CD4-positive, alpha-beta T cell treated with Interleukin-10 for 1 hour (primary cell): Measurements from ENCODE around the gene ZDHHC18.
"Not testable (repeated sequence)": the region's sequence is repeated elsewhere in the genome, so short reads cannot be mapped to it uniquely, and the experiment has no call there.

Source experiments
- DNase-seq: peaks from one replicate; pipeline ENCODE4 v3.0.0-alpha.2; 2020

ZDHHC18 gene

GRCh38 chr1:26837665-26838064, 11.2 kb downstream of the ZDHHC18 start:
- not testable (repeated sequence) for DNase-seq

- peak; percentile 82 for DNase-seq
Observed at GRCh38 chr1:26838474-26839338, 12.2 kb downstream of the ZDHHC18 start.

GRCh38 chr1:26839339-26839722, 12.8 kb downstream of the ZDHHC18 start:
- no peak for DNase-seq

GRCh38 chr1:26839779-26840178, 13.3 kb downstream of the ZDHHC18 start:
- DNase-seq: no peak

GRCh38 chr1:26844424-26845196, 18.1 kb downstream of the ZDHHC18 start:
- no peak for DNase-seq

GRCh38 chr1:26847826-26848225, 21.3 kb downstream of the ZDHHC18 start:
- DNase-seq: not testable (repeated sequence)

GRCh38 chr1:26848499-26848898, 22.0 kb downstream of the ZDHHC18 start:
- no peak for DNase-seq

- DNase-seq: no peak
Observed at GRCh38 chr1:26848941-26849774, 22.7 kb downstream of the ZDHHC18 start.

- DNase-seq: no peak
Observed at GRCh38 chr1:26851106-26851684, 24.7 kb downstream of the ZDHHC18 start.

GRCh38 chr1:26852701-26853100, 26.2 kb downstream of the ZDHHC18 start:
- DNase-seq: no peak

- DNase-seq: peak; percentile 83
Observed at GRCh38 chr1:26853156-26853555, 26.7 kb downstream of the ZDHHC18 start.

GRCh38 chr1:26853600-26853999, 27.1 kb downstream of the ZDHHC18 start:
- no peak for DNase-seq

- no peak for DNase-seq
Observed at GRCh38 chr1:26854906-26855305, 28.4 kb downstream of the ZDHHC18 start.

GRCh38 chr1:26855636-26856035, 29.1 kb downstream of the ZDHHC18 start:
- DNase-seq: no peak

- no peak for DNase-seq
Observed at GRCh38 chr1:26856181-26856580, 29.7 kb downstream of the ZDHHC18 start.

GRCh38 chr1:26856604-26857469, 30.3 kb downstream of the ZDHHC18 start:
- no peak for DNase-seq

GRCh38 chr1:26857473-26858060, 31.1 kb downstream of the ZDHHC18 start:
- DNase-seq: no peak

GRCh38 chr1:26858160-26858559, 31.7 kb downstream of the ZDHHC18 start:
- DNase-seq: no peak

- DNase-seq: no peak
Observed at GRCh38 chr1:26858891-26859640, 32.6 kb downstream of the ZDHHC18 start.

- no peak for DNase-seq
Observed at GRCh38 chr1:26861286-26861701, 34.8 kb downstream of the ZDHHC18 start.
